Skin epidermis (tissue), 12 donors: Measurements from ENCODE around the gene SHCBP1L.
A peak's percentile ranks its signal among the peaks of the same experiment; 100 is the strongest.

Experiments
- H3K27ac ChIP-seq, 21 experiments: fragments of 200-600 bp; sonication (generic) in 11 of 21; one replicate each; pipeline ENCODE4 v1.5.0; 2020; ENCODE audit warnings: mild to moderate bottlenecking in 3 of 21, inconsistent platforms in 2 of 21, moderate library complexity in 2 of 21
- H3K4me3 ChIP-seq, 7 experiments: fragments of 200-600 bp; sonication (generic) in 2 of 7; one replicate each; pipeline ENCODE4 v1.5.0; 2020; ENCODE audit warnings: inconsistent platforms in 2 of 7, mild to moderate bottlenecking in 2 of 7, moderate library complexity in 1 of 7

Gene SHCBP1L

GRCh38 chr1:182855911-182856310 is 97.1 kb downstream of the SHCBP1L start:
- Histone ChIP-seq H3K27ac (peak overlapping the region in 1 of 21 experiments; percentile 18), H3K4me3 (no peak overlapping the region)

GRCh38 chr1:182851825-182852224 is 101.1 kb downstream of the SHCBP1L start:
- no peak overlapping the region for H3K27ac ChIP-seq
- H3K4me3 ChIP-seq: no peak overlapping the region

- Histone ChIP-seq H3K27ac (no peak overlapping the region), H3K4me3 (no peak overlapping the region)
These were observed 102.6 kb downstream of the SHCBP1L start for GRCh38 chr1:182850319-182850718.
